T-helper 2 cell treated with Interferon-gamma antibody and Interleukin-4, amounts not matched to agents 5 μg/mL and 100 μg/mL, for 36 hours (primary cell): ENCODE data around the gene TMEM95.

ENCODE experiments used
- DNase-seq: peaks from one replicate; pipeline ENCODE4 v3.0.0; 2021; ENCODE audit warnings: low spot score
- H3K27ac Mint-ChIP-seq: one replicate; pipeline ENCODE4 v1.8.0; 2021; ENCODE audit warnings: mild to moderate bottlenecking, mixed read lengths
- H3K27me3 Mint-ChIP-seq: one replicate; pipeline ENCODE4 v1.8.0; 2021; ENCODE audit warnings: low read depth, mixed read lengths
- H3K36me3 Mint-ChIP-seq: one replicate; pipeline ENCODE4 v1.8.0; 2021; ENCODE audit warnings: low read depth, mixed read lengths
- H3K4me1 Mint-ChIP-seq: one replicate; pipeline ENCODE4 v1.8.0; 2021; ENCODE audit warnings: low read depth, mixed read lengths
- H3K4me3 Mint-ChIP-seq: one replicate; pipeline ENCODE4 v1.8.0; 2022; ENCODE audit warnings: mild to moderate bottlenecking, moderate library complexity, mixed read lengths
- H3K9me3 Mint-ChIP-seq: one replicate; pipeline ENCODE4 v1.8.0; 2021; ENCODE audit warnings: mixed read lengths

TMEM95 gene

DNA sequence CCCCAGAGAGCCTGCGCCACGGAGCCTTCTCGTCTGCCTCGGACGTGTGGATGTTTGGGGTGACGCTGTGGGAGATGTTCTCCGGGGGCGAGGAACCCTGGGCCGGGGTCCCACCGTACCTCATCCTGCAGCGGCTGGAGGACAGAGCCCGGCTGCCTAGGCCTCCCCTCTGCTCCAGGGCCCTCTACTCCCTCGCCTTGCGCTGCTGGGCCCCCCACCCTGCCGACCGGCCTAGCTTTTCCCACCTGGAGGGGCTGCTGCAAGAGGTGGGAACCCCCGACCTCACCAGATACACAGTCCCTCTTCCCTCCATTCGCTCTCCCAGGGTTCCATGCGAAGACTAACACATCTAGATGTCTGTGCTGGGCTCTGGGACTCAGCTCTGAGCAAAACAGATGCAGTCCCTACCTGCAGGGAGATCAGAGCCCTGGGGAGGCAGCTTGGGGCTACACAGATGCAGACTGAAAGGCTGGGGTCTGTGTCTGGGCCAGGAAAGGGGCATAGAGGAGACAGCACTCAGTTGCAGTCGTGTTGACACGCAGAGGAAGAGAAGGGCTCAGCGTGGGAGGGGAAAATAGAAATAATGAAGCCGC is 29.6 kb downstream of the TMEM95 start:
- peak overlapping the region; percentile 66 for H3K4me3 Mint-ChIP-seq

DNA sequence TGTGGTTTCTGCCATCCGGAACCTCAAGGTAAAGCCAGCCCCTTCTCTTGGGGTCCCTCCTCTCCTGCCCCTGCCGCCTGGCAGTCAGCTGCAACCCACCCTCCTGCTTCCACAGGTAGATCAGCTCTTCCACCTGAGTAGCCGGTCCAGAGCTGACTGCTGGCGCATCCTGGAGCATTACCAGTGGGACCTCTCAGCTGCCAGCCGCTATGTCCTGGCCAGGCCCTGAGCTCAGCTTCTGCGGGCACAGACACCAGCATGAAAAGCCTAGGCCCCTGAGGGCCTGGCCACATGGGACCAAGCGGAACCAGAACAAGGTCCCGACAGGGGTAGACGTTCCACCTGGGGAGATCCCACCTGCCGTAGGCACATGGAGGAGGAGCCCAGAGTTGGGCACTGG is 33.9 kb downstream of the TMEM95 start:
- Mint-ChIP-seq H3K4me1 (peaks cover 18% of the 10 kb centered on the region), H3K9me3 (no peaks in the 10 kb centered on the region), H3K27ac (no peak overlapping the region), H3K4me3 (no peak overlapping the region), H3K36me3 (peaks cover 52% of the 10 kb centered on the region), H3K27me3 (no peaks in the 10 kb centered on the region)
- no peak for DNase-seq

More for the DNA sequence above, 29.6 kb downstream of the TMEM95 start:
- Mint-ChIP-seq H3K9me3 (no peaks in the 10 kb centered on the region), H3K27ac (peak overlapping the region; percentile 65), H3K4me1 (peaks cover 5% of the 10 kb centered on the region), H3K27me3 (peaks cover 26% of the 10 kb centered on the region), H3K36me3 (peaks cover 19% of the 10 kb centered on the region)
- DNase-seq, result no peak

DNA sequence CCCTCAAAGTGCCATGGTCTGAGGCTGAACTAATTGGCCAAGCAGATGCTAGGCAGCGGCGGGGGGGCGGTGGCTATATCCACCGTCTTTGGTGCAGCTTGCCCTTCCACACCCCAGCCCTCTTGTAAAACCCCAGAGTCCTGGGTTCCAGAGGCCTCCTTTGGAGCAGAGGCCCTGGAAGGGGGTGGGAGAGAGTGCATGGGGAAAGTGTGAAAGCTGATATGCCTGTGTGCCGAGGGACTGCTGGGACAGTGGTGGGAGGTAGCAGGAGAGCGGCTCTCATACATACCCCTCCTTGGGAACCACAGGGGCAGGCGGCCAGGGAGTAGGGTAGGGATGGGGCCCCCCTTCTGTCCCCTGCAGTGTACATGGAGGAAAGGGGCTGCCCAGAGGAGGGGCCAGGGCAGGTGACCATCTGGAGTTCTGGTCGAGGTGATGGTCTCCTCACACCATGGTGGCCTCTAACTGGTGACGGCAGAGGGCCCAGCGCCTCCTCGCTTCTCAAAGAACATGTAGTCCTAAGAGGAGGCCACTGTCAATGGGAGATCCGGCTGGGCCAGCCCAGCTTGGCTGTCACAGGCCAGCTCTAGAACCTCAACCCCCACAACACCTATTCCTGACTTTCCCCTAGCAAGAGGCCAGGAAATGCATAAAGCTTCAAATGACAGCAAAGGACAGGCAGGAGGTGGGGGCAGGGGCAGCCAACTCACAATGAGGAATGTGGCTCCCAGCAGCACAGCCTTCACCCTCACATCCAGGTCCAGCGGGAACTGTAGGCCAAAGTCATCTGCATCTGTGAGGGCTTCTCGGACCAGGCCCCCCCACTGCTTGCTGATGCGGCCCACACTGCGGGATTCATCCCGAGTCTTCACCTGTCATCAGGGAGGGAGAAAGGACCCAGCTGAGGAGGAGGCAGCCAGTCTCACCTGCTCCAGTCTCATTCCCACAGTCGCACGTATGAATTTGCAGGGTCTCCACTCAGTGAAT is 35.3 kb downstream of the TMEM95 start:
- H3K27me3 Mint-ChIP-seq, result no peaks in the 10 kb centered on the region

DNA sequence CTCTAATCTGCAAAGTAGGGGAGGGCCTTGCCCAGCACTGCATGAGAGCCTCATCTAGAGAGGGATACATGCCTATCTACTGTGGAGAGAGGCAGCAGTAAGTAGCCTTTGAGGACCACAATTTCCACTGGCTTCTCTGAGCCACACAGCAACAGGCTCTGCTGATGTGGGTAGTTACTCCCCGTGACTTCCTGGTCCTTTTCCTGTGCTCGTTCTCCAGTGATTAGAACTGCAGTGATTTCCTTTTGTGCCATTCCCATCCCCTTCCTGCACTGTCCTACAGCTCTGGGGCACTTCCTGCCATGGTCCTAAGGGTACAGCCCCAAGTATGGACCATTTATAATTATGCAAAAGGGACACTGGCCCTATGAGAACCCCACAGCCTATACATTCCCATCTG is 36.4 kb downstream of the TMEM95 start:
- DNase-seq, result no peak
- H3K4me1 Mint-ChIP-seq, result peaks cover 20% of the 10 kb centered on the region
- peaks cover 49% of the 10 kb centered on the region for H3K36me3 Mint-ChIP-seq
- peak overlapping the region; percentile 13 for H3K4me3 Mint-ChIP-seq
- no peaks in the 10 kb centered on the region for H3K27me3 Mint-ChIP-seq
- H3K27ac Mint-ChIP-seq, result no peak overlapping the region
- no peaks in the 10 kb centered on the region for H3K9me3 Mint-ChIP-seq

More for the DNA sequence above, 35.3 kb downstream of the TMEM95 start:
- Mint-ChIP-seq H3K4me1 (peaks cover 17% of the 10 kb centered on the region), H3K9me3 (no peaks in the 10 kb centered on the region), H3K4me3 (no peak overlapping the region), H3K27ac (no peak overlapping the region), H3K36me3 (peaks cover 52% of the 10 kb centered on the region)
- no peak for DNase-seq

DNA sequence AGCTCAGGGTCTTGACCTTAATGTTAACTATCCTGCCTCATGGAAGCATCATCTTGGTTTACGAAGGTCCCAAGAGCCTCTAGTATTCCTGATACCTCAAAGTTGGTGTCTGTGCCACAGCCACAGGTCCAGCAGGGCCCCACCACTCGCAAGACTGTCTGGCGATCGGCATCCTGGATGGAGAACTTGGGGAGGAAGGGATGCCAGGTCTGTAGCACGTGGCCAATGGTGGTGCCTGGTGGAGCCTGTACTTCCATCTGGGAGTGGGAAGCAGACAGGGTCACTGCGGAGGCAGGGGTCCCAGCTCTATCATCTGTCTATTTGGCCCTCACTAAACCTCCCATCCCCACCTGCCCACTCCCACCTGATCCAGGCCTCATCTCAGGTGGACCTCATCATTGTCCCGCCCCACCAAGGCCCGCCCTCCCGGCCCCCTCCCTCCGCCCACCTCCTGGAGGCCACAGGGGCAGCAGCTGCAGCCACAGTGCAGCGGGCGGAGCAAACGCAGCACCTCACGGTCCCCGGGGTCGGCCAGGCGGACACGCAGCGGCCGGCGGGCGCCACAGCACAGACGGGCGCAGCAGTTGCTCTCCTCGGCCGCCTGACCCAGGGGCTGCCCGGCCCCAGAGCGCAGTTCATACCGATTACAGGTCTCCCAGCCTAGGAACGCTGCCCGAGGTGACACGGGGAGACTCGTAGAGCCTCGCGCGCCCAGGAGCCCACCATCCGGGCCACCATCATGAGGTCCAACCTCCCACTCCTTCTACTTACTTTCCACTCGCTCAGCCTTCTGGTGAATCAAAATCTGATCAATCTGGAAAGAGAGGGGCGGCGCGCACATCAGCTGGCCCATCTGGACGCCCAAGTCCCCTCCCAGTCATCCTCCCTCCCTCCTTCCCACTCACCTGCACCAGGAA is 38.0 kb downstream of the TMEM95 start:
- Mint-ChIP-seq H3K36me3 (peaks cover 42% of the 10 kb centered on the region), H3K4me3 (peak overlapping the region; percentile 97), H3K9me3 (no peaks in the 10 kb centered on the region), H3K27ac (peak overlapping the region; percentile 65), H3K27me3 (no peaks in the 10 kb centered on the region), H3K4me1 (peaks cover 20% of the 10 kb centered on the region)
- DNase-seq, result no peak

DNA sequence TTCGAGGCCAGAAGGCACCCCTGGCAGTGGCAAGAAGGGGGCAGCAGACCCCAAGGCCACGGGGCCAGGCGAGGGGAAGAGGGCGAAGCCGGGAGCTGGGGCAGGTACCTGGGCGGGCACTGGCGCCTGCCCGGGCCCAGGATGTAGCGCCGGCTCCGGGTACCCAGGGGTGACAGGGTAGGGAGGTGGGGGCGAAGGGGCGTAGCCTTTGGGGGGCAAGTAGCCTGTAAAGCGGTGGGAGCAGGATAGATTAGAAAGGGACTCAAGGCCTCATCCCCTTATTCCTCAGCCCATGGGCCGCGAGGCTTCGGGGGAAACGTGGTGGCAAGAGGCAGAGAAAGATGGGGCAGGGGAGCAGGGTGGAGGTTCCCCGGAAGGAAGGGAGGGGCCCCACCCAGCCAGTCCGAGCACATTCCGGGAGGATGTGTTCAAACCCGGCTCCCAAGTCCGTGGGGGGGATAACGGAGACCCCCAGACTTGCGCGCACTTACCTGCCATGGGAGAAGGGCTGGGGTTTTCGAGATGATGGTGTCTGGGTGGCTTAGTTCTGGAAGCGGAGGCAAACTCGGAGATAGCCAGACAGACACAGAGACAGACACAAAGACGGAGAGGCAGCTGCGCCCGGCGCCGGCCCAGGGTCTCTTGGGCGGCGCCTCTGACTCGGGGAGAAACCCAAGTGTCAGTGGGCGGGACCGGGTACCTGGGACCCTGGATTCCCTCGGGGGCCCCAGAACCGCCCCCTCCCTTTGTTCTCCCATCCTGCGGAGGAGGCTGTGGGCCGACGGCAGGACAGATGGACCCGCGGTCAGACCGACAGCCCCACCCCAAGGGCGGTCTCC is 38.9 kb downstream of the TMEM95 start:
- DNase-seq, result peak; percentile 24
- H3K27me3 Mint-ChIP-seq, result no peaks in the 10 kb centered on the region
- H3K27ac Mint-ChIP-seq, result peak overlapping the region; percentile 89
- peaks cover 38% of the 10 kb centered on the region for H3K36me3 Mint-ChIP-seq
- peaks cover 20% of the 10 kb centered on the region for H3K4me1 Mint-ChIP-seq
- no peaks in the 10 kb centered on the region for H3K9me3 Mint-ChIP-seq
- H3K4me3 Mint-ChIP-seq, result peak overlapping the region; percentile 97

DNA sequence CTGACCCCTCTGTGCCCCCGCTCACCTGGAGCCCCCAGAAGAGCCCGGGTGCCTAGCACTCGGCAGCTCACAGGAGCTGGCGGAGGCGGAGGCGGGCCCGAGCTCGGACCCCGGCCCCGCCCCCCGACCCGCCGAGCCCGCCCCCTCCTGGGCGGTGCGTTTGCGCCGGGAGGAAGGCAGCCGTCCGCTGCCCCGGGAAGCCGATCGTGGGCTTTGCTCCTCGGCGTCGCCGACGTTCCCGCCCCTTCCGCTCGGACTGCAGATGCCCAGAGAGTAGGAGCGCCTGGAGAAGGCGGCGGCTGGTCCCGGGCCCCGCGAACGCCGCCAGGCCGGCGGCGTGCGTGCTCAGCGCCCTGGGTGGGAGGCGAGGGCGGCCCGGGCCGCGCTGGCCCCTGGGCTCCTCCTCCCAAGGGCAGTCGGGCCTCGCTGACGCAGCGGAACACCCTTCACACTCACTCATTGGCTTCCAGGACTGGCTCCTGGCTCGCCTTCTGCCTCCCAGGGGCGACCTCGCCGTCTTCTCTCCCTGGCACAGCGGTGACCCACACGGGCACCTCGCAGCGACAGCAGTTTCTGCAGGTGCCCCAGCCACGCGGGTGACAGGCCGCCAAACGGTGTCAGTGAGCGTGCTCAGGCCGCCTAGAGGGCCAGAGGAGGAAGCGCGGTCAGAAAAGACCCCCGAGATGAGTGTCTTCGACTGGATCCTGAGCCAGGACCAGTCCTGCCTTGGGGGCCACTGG is 39.7 kb downstream of the TMEM95 start, which contains the start of gene PLSCR3:
TSS of gene PLSCR3 (minus strand) at position 74 of the 740 bp plus-strand sequence. CDS start 415 bp downstream, outside the sequence.
- Mint-ChIP-seq H3K4me3 (peak within 1 kb of the TSS; percentile 97), H3K4me1 (peaks cover 20% of the 10 kb centered on the region), H3K9me3 (no peaks in the 10 kb centered on the region), H3K27me3 (no peaks in the 10 kb centered on the region), H3K36me3 (peaks cover 33% of the 10 kb centered on the region), H3K27ac (peak within 1 kb of the TSS; percentile 89)
- peak; percentile 86 for DNase-seq

DNA sequence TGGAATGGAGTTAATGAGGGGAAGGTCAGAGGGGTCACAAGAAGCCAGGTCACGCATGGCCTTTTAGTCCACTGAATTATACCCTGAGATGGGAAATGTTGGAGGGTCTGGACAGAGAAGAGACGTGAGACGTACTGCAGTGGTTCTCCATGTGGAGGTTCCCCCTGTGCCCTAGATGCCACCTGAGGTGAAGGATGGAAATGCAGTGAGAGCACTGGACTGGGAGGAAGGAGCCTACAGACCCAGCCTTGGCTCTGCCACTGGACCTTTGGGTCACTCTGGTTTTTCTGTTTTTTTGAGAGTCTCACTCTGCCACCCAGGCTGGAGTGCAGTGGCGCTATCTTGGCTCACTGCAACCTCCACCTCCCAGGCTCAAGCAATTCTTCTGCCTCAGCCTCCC is 41.2 kb downstream of the TMEM95 start:
- no peaks in the 10 kb centered on the region for H3K9me3 Mint-ChIP-seq
- peak overlapping the region; percentile 42 for H3K4me3 Mint-ChIP-seq
- H3K27ac Mint-ChIP-seq, result peak overlapping the region; percentile 45
- H3K27me3 Mint-ChIP-seq, result no peaks in the 10 kb centered on the region
- H3K36me3 Mint-ChIP-seq, result peaks cover 19% of the 10 kb centered on the region
- DNase-seq, result no peak
- H3K4me1 Mint-ChIP-seq, result peaks cover 20% of the 10 kb centered on the region

DNA sequence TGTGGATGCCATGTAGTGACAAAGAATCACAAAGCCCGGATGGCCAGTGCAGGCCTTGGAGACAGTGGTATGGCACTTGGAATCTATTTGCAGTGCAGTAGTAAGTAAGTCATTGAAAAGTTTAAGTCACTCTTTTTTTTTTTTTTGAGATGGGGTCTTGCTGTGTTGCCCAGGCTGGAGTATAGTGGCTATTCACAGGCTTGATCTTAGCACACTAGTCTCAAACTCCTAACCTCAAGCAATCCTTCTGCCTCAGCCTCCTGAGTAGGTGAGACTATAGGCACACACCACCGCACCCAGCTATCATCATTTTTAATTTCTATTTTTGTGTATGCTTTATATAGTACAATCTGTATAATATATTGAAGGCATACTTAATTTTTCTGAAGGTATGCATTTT is 43.7 kb downstream of the TMEM95 start:
- H3K27ac Mint-ChIP-seq, result no peak overlapping the region
- no peaks in the 10 kb centered on the region for H3K27me3 Mint-ChIP-seq
- no peaks in the 10 kb centered on the region for H3K9me3 Mint-ChIP-seq
- H3K4me1 Mint-ChIP-seq, result peaks cover 13% of the 10 kb centered on the region
- H3K36me3 Mint-ChIP-seq, result peaks cover 4% of the 10 kb centered on the region
- no peak overlapping the region for H3K4me3 Mint-ChIP-seq
- DNase-seq, result no peak

DNA sequence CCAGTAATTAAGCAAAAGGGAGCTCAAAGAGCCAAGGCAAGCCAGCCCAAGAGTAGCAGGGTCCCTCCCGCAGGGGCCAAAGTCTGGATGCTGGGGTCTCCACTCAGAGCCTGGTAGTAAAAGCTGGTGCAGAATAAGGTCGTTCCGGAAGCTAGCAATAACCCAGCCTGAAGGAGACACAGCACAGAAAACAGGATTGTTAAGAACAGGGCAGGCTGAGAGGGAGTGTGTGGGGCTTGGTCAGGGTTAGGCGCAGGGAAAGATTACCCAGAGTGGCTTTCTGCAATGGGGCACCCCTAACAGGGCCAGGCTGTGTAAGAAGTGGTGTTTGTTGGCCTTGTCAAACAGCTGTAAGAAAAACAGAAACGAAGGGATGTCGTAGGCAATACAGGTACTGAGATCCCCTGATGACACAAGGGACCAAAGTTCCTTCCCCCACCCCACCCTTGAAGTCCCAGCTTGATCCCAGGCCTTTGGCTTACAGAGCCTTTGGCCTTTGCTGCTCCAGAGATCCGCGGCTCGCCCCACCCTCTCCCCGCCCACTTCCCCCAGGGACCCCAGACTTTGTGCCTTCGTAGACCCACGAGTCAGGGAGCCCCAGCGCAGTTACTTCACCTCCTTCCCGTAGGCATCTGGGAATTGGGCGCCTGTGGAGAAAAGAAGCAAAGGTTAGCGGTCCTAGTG is 48.2 kb downstream of the TMEM95 start:
- no peak for DNase-seq
- Mint-ChIP-seq H3K9me3 (no peaks in the 10 kb centered on the region), H3K36me3 (peaks cover 4% of the 10 kb centered on the region), H3K27me3 (peaks cover 20% of the 10 kb centered on the region), H3K27ac (peak overlapping the region; percentile 88), H3K4me3 (peak overlapping the region; percentile 97), H3K4me1 (peaks cover 10% of the 10 kb centered on the region)

DNA sequence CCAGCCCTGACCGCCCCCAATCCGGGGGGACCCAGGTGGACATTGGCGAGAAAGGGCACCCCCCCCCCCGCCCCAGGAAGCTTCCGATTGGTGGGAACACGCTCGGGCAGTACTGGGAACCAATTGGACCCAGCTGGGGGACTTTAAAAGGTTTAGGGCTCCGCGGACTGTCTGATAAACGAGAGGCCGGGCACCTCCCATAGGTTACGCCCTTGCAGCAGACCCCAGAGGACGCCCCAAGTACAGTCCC is 48.7 kb downstream of the TMEM95 start:
- Mint-ChIP-seq H3K9me3 (no peaks in the 10 kb centered on the region), H3K4me1 (peaks cover 10% of the 10 kb centered on the region), H3K4me3 (peak overlapping the region; percentile 97), H3K36me3 (peaks cover 4% of the 10 kb centered on the region), H3K27me3 (peaks cover 20% of the 10 kb centered on the region), H3K27ac (peak overlapping the region; percentile 88)
- no peak for DNase-seq
